Neural cell (in vitro differentiated cells): ENCODE measurements around the gene SMPD2. TPM values are rescaled to one million over a fixed set of nuclear protein-coding genes. Genes with fewer than 3 reads are reported as not detected.

ENCODE experiments used
- H2AFZ ChIP-seq: fragments of 200-600, 300-800 bp; sonication (generic), shearing (Covaris generic); 2 replicates; pipeline ENCODE4 v1.6.0; 2014; ENCODE audit warnings: low read depth, mild to moderate bottlenecking, antibody characterized with exemption, low read length, moderate library complexity
- H3F3A ChIP-seq: fragments of 200-600 bp; shearing (Covaris generic); 2 replicates; pipeline ENCODE4 v1.6.1; 2016; ENCODE audit warnings: mild to moderate bottlenecking, moderate library complexity, mixed read lengths, antibody characterized with exemption, low read length; ENCODE audit not compliant: insufficient read depth, poor library complexity, severe bottlenecking
- H3K27ac ChIP-seq: fragments of 200-600, 300-800 bp; sonication (generic), shearing (Covaris generic); 2 replicates; pipeline ENCODE4 v1.5.1; 2014; ENCODE audit warnings: mild to moderate bottlenecking, low read length, moderate library complexity
- H3K27me3 ChIP-seq: fragments of 300-800, 200-600 bp; sonication (generic), shearing (Covaris generic); 2 replicates; pipeline ENCODE4 v1.6.0; 2014; ENCODE audit warnings: mild to moderate bottlenecking, low read depth, low read length, moderate library complexity; ENCODE audit not compliant: insufficient read depth
- H3K36me3 ChIP-seq: fragments of 300-800, 200-600 bp; sonication (generic), shearing (Covaris generic); 2 replicates; pipeline ENCODE4 v1.5.1; 2014; ENCODE audit warnings: mild to moderate bottlenecking, antibody characterized with exemption, low read length, moderate library complexity; ENCODE audit not compliant: insufficient read depth
- H3K4me2 ChIP-seq: fragments of 300-800, 200-600 bp; sonication (generic), shearing (Covaris generic); 2 replicates; pipeline ENCODE4 v1.6.0; 2014; ENCODE audit warnings: mild to moderate bottlenecking, low read length
- H3K4me3 ChIP-seq: fragments of 300-800, 200-600 bp; sonication (generic), shearing (Covaris generic); 2 replicates; pipeline ENCODE4 v1.5.1; 2014; ENCODE audit warnings: mild to moderate bottlenecking, low read length, moderate library complexity
- H3K79me2 ChIP-seq: fragments of 200-600 bp; shearing (Covaris generic); replicated peaks from 2 replicates; pipeline ENCODE4 v1.6.0; 2014; ENCODE audit warnings: mild to moderate bottlenecking, low read length, moderate library complexity; ENCODE audit not compliant: insufficient read depth
- H3K9ac ChIP-seq: fragments of 300-800, 200-600 bp; sonication (generic), shearing (Covaris generic); 2 replicates; pipeline ENCODE4 v1.6.1; 2016; ENCODE audit warnings: mild to moderate bottlenecking, low read length, mixed read lengths
- H3K9me2 ChIP-seq: fragments of 200-600 bp; shearing (Covaris generic); 2 replicates; pipeline ENCODE4 v1.6.1; 2016; ENCODE audit warnings: mild to moderate bottlenecking, low read length, mixed read lengths; ENCODE audit not compliant: insufficient read depth
- H3K9me3 ChIP-seq: fragments of 200-600, 300-800 bp; sonication (generic), shearing (Covaris generic); 2 replicates; pipeline ENCODE4 v1.6.1; 2016; ENCODE audit warnings: mild to moderate bottlenecking, mixed run types, low read length, moderate library complexity, mixed read lengths
- H4K20me1 ChIP-seq: fragments of 200-600 bp; shearing (Covaris generic); 2 replicates; pipeline ENCODE4 v1.6.1; 2016; ENCODE audit warnings: mild to moderate bottlenecking, mixed run types; ENCODE audit not compliant: insufficient read depth
- CTCF ChIP-seq: fragments of 450-650 bp; IDR thresholded peaks from 2 replicates; pipeline ENCODE4 v1.5.1; 2014; ENCODE audit warnings: antibody characterized with exemption, mild to moderate bottlenecking, moderate library complexity; ENCODE audit not compliant: poor library complexity, severe bottlenecking
- EP300 ChIP-seq: fragments of 450-650 bp; conservative IDR thresholded peaks from 2 replicates; pipeline ENCODE4 v1.6.1; 2014; ENCODE audit warnings: antibody characterized with exemption, mild to moderate bottlenecking, moderate library complexity; ENCODE audit not compliant: poor library complexity, severe bottlenecking
- EZH2 ChIP-seq: fragments of 200-600, 300-800 bp; shearing (Covaris generic), sonication (generic); IDR thresholded peaks from 2 replicates; pipeline ENCODE4 v1.6.1; 2014; ENCODE audit warnings: antibody characterized with exemption, low read length, borderline replicate concordance, mild to moderate bottlenecking; ENCODE audit not compliant: insufficient read depth, poor library complexity, severe bottlenecking
- MXI1 ChIP-seq: fragments of 450-650 bp; conservative IDR thresholded peaks from 2 replicates; pipeline ENCODE4 v1.6.1; 2014; ENCODE audit warnings: antibody characterized with exemption, mild to moderate bottlenecking; ENCODE audit not compliant: poor library complexity, severe bottlenecking
- POLR2AphosphoS5 ChIP-seq: IDR thresholded peaks from 2 replicates; pipeline ENCODE4 v1.6.1; 2012
- RAD21 ChIP-seq: fragments of 450-650 bp; conservative IDR thresholded peaks from 2 replicates; pipeline ENCODE4 v1.6.1; 2014; ENCODE audit warnings: antibody characterized with exemption, mild to moderate bottlenecking, moderate library complexity
- REST ChIP-seq: IDR thresholded peaks from 2 replicates; pipeline ENCODE4 v1.6.1; 2012; ENCODE audit warnings: borderline replicate concordance
- SMC3 ChIP-seq: fragments of 450-650 bp; conservative IDR thresholded peaks from 2 replicates; pipeline ENCODE4 v1.6.1; 2014; ENCODE audit warnings: antibody characterized with exemption, mild to moderate bottlenecking, moderate library complexity; ENCODE audit not compliant: poor library complexity
- TAF1 ChIP-seq: IDR thresholded peaks from 2 replicates; pipeline ENCODE4 v1.6.1; 2012; ENCODE audit warnings: low read depth
- polyA plus RNA-seq: library from polyadenylated mRNA; depleted of rRNA; stranded (reverse); fragments of >200 nt; gene quantifications from 2 replicates; pipeline ENCODE4 v1.2.3, GENCODE V29; 2014

Gene SMPD2
- polyA plus RNA-seq, 1 donor from 2014 or later, result 8.0 TPM

- H2AFZ ChIP-seq, result no peak overlapping the region
- TF ChIP-seq MXI1 (no peak), POLR2AphosphoS5 (no peak), RAD21 (no peak), EZH2 (no peak), SMC3 (no peak), TAF1 (no peak), REST (no peak)
- no peak overlapping the region for H3K27ac ChIP-seq
- H3K4me2 ChIP-seq, result no peak overlapping the region
- no peaks in the 10 kb centered on the region for H3F3A ChIP-seq
- H3K9me2 ChIP-seq, result no peaks in the 10 kb centered on the region
- H3K9me3 ChIP-seq, result no peaks in the 10 kb centered on the region
- no peaks in the 10 kb centered on the region for H3K36me3 ChIP-seq
- no peak overlapping the region for H3K9ac ChIP-seq
- H3K4me3 ChIP-seq, result no peak overlapping the region
- no peaks in the 10 kb centered on the region for H4K20me1 ChIP-seq
- no peaks in the 10 kb centered on the region for H3K79me2 ChIP-seq
- H3K27me3 ChIP-seq, result no peaks in the 10 kb centered on the region
Observed at GRCh38 chr6:109436041-109436440, 4.5 kb upstream of the SMPD2 start.

GRCh38 chr6:109441069-109441816 lies 719 bp downstream of the SMPD2 start:
- no peaks in the 10 kb centered on the region for H3K9me3 ChIP-seq
- peak overlapping the region; percentile 96 for H3K4me3 ChIP-seq
- H3K4me2 ChIP-seq, result peak overlapping the region; percentile 65
- H3K9me2 ChIP-seq, result no peaks in the 10 kb centered on the region
- H3K79me2 ChIP-seq, result no peaks in the 10 kb centered on the region
- peak overlapping the region; percentile 73 for H3K9ac ChIP-seq
- TF ChIP-seq MXI1 (no peak), RAD21 (no peak), EP300 (no peak), TAF1 (peak; percentile 4), POLR2AphosphoS5 (no peak), SMC3 (no peak), CTCF (peak; percentile 61)
- H3K27ac ChIP-seq, result no peak overlapping the region
- peak overlapping the region; percentile 36 for H2AFZ ChIP-seq
- no peaks in the 10 kb centered on the region for H3K27me3 ChIP-seq
- H3K36me3 ChIP-seq, result peaks cover 5% of the 10 kb centered on the region
- H4K20me1 ChIP-seq, result no peaks in the 10 kb centered on the region
- H3F3A ChIP-seq, result no peaks in the 10 kb centered on the region
